MCF 10A (cell line): ENCODE measurements around the gene RAVER2. TPM values are rescaled to one million over a fixed set of nuclear protein-coding genes. Genes with fewer than 3 reads are reported as not detected.
"Not testable (repeated sequence)": the region's sequence is repeated elsewhere in the genome, so short reads cannot be mapped to it uniquely, and the experiment has no call there.

Experiments used
- BruUV-seq: library from RNA; stranded (reverse); fragments of 400-500 nt; replicated peaks from 2 replicates; lab custom pipeline; 2021; lab: Mats Ljungman, UMichigan
- CTCF ChIA-PET: fragments of 300-600 bp; sonication (Branson Sonifier 250); formaldehyde crosslinking; extraction: SDS; loops from one replicate; lab custom pipeline; 2021; ENCODE audit warnings: antibody characterized with exemption, inconsistent platforms; lab: Yijun Ruan, JAX
- POLR2A ChIA-PET: fragments of 300-600, 350-650 bp; sonication (Branson Sonifier 250); formaldehyde crosslinking; extraction: SDS; loops from one replicate; lab custom pipeline; 2020; ENCODE audit warnings: antibody characterized with exemption, inconsistent platforms; lab: Yijun Ruan, JAX
- DNase-seq: peaks from one replicate; pipeline ENCODE4 v3.0.0-alpha.2; 2018; ENCODE audit not compliant: unreplicated experiment
- H3K27ac Mint-ChIP-seq: one replicate; pipeline ENCODE4 v1.8.0; 2022; ENCODE audit warnings: mild to moderate bottlenecking, low read depth, mixed read lengths; ENCODE audit not compliant: unreplicated experiment
- H3K27me3 Mint-ChIP-seq: one replicate; pipeline ENCODE4 v1.8.0; 2022; ENCODE audit warnings: mixed read lengths; ENCODE audit not compliant: insufficient read depth, unreplicated experiment
- H3K36me3 Mint-ChIP-seq: one replicate; pipeline ENCODE4 v1.8.0; 2022; ENCODE audit warnings: mild to moderate bottlenecking, moderate library complexity, mixed read lengths; ENCODE audit not compliant: insufficient read depth, unreplicated experiment
- H3K4me1 Mint-ChIP-seq: one replicate; pipeline ENCODE4 v1.8.0; 2022; ENCODE audit warnings: mixed read lengths; ENCODE audit not compliant: insufficient read depth, unreplicated experiment
- H3K4me3 Mint-ChIP-seq: one replicate; pipeline ENCODE4 v1.8.0; 2022; ENCODE audit warnings: mild to moderate bottlenecking, moderate library complexity, mixed read lengths; ENCODE audit not compliant: unreplicated experiment
- H3K9me3 Mint-ChIP-seq: one replicate; pipeline ENCODE4 v1.8.0; 2022; ENCODE audit warnings: mixed read lengths; ENCODE audit not compliant: unreplicated experiment
- CTCF ChIP-seq: fragments of 200-600 bp; IDR thresholded peaks from one replicate; pipeline ENCODE4 v1.8.0; 2022; ENCODE audit warnings: antibody characterized with exemption, mild to moderate bottlenecking; ENCODE audit not compliant: unreplicated experiment
- intact Hi-C: fragments of 100-400 bp; cut with micrococcal nuclease; formaldehyde crosslinking; loops from 2 replicates; pipeline ENCODE4 v1.14.1; 2022
- total RNA-seq: library from RNA; stranded (reverse); gene quantifications from 2 replicates; pipeline ENCODE4 v1.2.3, GENCODE V29; 2022

Gene RAVER2
- total RNA-seq, 1 experiment from 2014 or later: 5.9 TPM

GRCh38 chr1:64766429-64766828 is 21.6 kb downstream of the RAVER2 start:
- no peaks in the 10 kb centered on the region for H3K27me3 Mint-ChIP-seq
- DNase-seq: peak; percentile 44
- ChIA-PET CTCF (interaction anchor here (0.5 to 1.4 kb wide), 4 partner anchors 13 to 521 kb away, joined by 3 to 4 read pairs (median 3); no protein-coding TSS in a partner anchor), POLR2A (interaction anchor here (0.7 to 7.1 kb wide), 10 partner anchors 9 to 1509 kb away, joined by 3 to 46 read pairs (median 4); partner anchors contain the start of gene RAVER2)
- BruUV-seq: no TSS peak
- TF ChIP-seq CTCF: no peak
- intact Hi-C loops: no loop called here
- H3K27ac Mint-ChIP-seq: no peak overlapping the region
- H3K4me3 Mint-ChIP-seq: no peak overlapping the region
- H3K9me3 Mint-ChIP-seq: peaks cover 8% of the 10 kb centered on the region
- H3K36me3 Mint-ChIP-seq: no peaks in the 10 kb centered on the region
- H3K4me1 Mint-ChIP-seq: peaks cover 13% of the 10 kb centered on the region

- intact Hi-C loops: no loop called here
- no peaks in the 10 kb centered on the region for H3K36me3 Mint-ChIP-seq
- H3K27ac Mint-ChIP-seq: no peak overlapping the region
- H3K9me3 Mint-ChIP-seq: peaks cover 8% of the 10 kb centered on the region
- H3K27me3 Mint-ChIP-seq: no peaks in the 10 kb centered on the region
- no peak for TF ChIP-seq CTCF
- BruUV-seq: no TSS peak
- no peak overlapping the region for H3K4me3 Mint-ChIP-seq
- POLR2A ChIA-PET: interaction anchor here (0.9 to 7.1 kb wide), 2 partner anchors 23 to 54 kb away, joined by 3 to 46 read pairs; partner anchors contain the start of gene RAVER2
- peaks cover 13% of the 10 kb centered on the region for H3K4me1 Mint-ChIP-seq
- DNase-seq: no peak
- CTCF ChIA-PET: interaction anchor here (0.8 kb wide), 1 partner anchor 95 kb away, joined by 3 read pairs; no protein-coding TSS in a partner anchor
Measured at GRCh38 chr1:64769482-64769881, 24.6 kb downstream of the RAVER2 start.

GRCh38 chr1:64769971-64770370 is 25.1 kb downstream of the RAVER2 start:
- DNase-seq: no peak
- no peak overlapping the region for H3K27ac Mint-ChIP-seq
- intact Hi-C loops: no loop called here
- ChIA-PET POLR2A (interaction anchor here (0.9 to 7.1 kb wide), 2 partner anchors 24 to 53 kb away, joined by 3 to 46 read pairs; partner anchors contain the start of gene RAVER2), CTCF (interaction anchor here (0.5 kb wide), 1 partner anchor 1683 kb away, joined by 3 read pairs; no protein-coding TSS in a partner anchor)
- no TSS peak for BruUV-seq
- no peak for TF ChIP-seq CTCF
- no peaks in the 10 kb centered on the region for H3K36me3 Mint-ChIP-seq
- peaks cover 13% of the 10 kb centered on the region for H3K4me1 Mint-ChIP-seq
- no peaks in the 10 kb centered on the region for H3K27me3 Mint-ChIP-seq
- H3K4me3 Mint-ChIP-seq: no peak overlapping the region
- peaks cover 8% of the 10 kb centered on the region for H3K9me3 Mint-ChIP-seq

- BruUV-seq, H3K27ac Mint-ChIP-seq, DNase-seq, H3K9me3 Mint-ChIP-seq, H3K27me3 Mint-ChIP-seq, intact Hi-C loops, CTCF ChIA-PET, H3K4me1 Mint-ChIP-seq, H3K4me3 Mint-ChIP-seq, POLR2A ChIA-PET, H3K36me3 Mint-ChIP-seq: not testable (repeated sequence)
Measured at GRCh38 chr1:64773306-64773705, 28.4 kb downstream of the RAVER2 start.
